GM18511 (cell line): ENCODE data around the gene NEMP2.
"Not testable (repeated sequence)": the region's sequence is repeated elsewhere in the genome, so short reads cannot be mapped to it uniquely, and the experiment has no call there.

ENCODE experiments used
- ATAC-seq: cut with Tn5 transposase; IDR thresholded peaks from one replicate; pipeline ENCODE4 v1.9.1; 2021; ENCODE audit warnings: mild to moderate bottlenecking, moderate library complexity; ENCODE audit not compliant: unreplicated experiment

Gene NEMP2

DNA sequence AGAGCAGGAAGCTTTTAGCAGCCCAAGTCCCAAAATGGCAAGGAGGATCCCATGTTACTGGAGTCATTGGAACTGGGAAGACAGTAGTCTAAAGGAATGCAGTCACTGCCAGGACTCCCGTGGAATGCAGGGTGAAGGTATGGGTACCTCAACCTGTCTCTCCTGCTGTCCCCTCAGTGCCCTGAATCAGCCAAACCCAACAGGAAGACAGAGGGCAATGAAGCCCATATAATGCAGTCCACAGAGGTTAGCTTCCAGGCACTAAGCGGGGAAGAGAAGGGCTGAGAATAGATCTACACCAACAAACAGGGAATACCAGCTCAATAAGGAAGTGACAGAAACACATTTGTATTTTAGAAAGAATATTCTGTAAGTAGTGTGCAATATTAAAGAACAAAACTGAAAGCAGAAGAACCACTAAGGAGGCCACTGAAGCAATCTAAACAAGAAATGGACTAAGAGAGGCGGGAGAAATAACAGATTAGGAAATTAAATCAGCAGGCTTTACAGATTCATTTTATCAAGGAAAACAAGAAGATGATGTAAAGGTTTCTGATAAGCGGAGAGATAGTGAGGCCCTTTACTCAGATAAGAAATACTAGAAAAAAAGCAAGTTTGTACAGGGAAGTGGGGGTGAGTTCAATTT, 8.3 kb downstream of the NEMP2 start:
- ATAC-seq = no peak

- peak; percentile 45 for ATAC-seq
Measured at GRCh38 chr2:190524928-190525327, 9.6 kb downstream of the NEMP2 start.

- ATAC-seq = no peak
Measured at GRCh38 chr2:190519975-190520767, 14.4 kb downstream of the NEMP2 start.

- ATAC-seq = no peak
Measured at GRCh38 chr2:190517468-190517867, 17.1 kb downstream of the NEMP2 start.

DNA sequence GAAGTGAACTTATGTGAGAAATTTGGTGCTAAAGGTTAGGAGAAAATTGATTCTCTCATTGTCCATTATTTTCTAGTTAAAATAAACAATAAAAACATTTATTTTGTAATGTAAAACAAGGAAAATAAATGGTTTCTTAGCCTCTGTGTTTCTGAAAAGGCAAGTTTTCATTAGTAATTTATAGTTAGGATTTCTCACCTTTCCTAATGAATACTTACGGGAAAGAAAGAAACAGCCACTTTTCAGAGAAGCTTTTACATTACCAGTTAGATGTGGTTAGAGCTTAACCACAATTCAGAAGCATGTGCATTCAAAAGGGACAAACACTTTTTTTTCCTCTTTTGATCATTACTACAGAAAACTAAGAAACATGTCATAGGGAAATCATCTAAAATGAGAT, 18.8 kb downstream of the NEMP2 start:
- no peak for ATAC-seq

DNA sequence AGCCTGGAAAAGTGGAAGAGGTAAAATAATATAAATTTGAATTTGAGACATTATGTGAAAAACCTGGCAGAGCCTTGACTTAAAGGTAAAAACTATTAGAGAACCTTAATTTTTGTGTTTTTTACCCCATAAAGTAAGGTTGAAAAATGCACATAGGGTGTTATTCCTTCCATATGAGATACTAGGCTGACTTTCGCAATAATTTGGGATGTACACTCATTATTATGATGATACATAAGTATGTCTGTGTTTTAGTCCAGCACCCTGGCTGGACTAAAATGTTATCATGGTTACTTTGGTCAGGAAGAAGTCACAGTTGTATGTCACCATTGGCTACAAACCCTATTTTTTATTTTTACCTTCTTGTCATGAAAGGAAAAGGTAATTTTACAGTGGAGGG, 19.8 kb downstream of the NEMP2 start:
- no peak for ATAC-seq

DNA sequence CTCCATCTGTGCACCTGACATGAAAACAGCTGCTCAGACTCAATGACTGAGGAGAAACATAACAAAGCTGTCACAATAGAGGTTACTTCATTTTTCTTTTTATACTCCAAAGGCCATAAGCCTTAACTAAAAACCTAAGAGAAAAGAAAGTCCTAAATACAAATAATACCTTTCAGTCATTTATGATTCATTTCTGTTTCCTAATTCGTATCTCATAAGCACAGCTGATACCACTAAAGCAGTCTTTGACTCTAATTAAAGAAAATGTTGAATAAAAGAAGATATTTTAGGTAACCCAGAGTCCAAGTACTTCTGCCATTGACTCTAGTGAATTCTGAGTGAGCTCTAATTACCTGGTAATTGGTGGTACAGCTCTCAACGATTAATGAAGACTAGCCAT, 20.6 kb downstream of the NEMP2 start:
- no peak for ATAC-seq

- ATAC-seq = no peak
Measured at GRCh38 chr2:190512539-190513095, 21.9 kb downstream of the NEMP2 start.

DNA sequence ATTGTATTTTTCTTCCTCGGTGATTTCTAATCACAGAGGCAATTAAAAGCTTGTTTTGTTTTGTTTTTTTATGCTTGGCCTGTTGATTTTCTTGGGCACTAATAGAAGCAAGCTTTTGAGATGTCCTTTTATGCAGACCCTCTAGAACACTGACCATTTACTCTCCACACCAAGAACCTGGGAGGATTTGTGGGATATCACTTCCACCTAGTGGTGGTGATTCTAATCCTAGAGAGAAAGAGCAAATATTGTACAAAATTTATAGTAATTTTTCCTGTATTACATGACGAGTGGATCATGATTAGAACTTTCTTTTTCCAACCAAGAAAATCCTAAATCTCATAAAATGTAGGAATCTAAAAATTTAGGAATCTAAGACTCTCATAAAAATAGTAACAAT, 23.4 kb downstream of the NEMP2 start:
- no peak for ATAC-seq

- not testable (repeated sequence) for ATAC-seq
Measured at GRCh38 chr2:190509895-190510294, 24.6 kb downstream of the NEMP2 start.

DNA sequence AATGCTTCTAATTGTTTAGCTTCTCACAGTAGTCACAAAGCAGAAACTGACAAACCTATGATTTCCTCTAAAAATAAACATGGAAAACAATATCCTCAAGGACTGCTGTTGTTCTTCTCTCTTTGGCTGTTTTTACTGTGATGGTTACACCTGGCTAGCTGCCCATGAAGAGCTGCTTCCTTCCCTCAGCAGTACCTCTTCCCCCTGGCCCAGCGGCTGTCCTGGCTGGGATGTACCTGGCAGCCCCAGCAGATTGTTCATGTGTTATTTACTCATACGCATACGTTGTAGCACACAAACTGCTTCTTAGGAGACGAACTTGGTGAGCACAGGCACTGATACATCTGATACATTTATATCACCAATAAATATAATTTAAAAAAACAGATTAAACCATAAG, 27.4 kb downstream of the NEMP2 start:
- no peak for ATAC-seq

DNA sequence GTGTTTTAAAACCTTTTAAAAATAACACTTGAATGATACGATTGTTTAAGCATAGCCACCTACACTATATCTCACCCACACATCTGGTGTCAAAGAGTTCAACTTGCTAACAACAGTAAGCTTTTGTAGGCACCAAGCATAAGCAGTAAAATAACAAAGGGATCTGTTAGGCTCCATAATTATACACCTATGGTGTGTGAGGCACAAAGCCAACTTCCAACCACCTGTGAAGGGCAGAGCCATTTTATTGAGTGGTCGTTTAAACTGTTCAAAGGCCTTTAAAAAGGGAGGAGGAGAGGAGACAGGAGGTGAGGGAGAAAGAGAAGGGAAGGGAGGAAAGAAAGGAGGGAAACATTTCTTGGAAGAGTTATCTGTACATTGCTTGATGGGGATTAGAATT, 27.9 kb downstream of the NEMP2 start:
- ATAC-seq = no peak

- no peak for ATAC-seq
Measured at GRCh38 chr2:190505696-190506095, 28.8 kb downstream of the NEMP2 start.

GRCh38 chr2:190504912-190505311, 29.6 kb downstream of the NEMP2 start:
- ATAC-seq = no peak

GRCh38 chr2:190503088-190503487, 31.4 kb downstream of the NEMP2 start:
- no peak for ATAC-seq

DNA sequence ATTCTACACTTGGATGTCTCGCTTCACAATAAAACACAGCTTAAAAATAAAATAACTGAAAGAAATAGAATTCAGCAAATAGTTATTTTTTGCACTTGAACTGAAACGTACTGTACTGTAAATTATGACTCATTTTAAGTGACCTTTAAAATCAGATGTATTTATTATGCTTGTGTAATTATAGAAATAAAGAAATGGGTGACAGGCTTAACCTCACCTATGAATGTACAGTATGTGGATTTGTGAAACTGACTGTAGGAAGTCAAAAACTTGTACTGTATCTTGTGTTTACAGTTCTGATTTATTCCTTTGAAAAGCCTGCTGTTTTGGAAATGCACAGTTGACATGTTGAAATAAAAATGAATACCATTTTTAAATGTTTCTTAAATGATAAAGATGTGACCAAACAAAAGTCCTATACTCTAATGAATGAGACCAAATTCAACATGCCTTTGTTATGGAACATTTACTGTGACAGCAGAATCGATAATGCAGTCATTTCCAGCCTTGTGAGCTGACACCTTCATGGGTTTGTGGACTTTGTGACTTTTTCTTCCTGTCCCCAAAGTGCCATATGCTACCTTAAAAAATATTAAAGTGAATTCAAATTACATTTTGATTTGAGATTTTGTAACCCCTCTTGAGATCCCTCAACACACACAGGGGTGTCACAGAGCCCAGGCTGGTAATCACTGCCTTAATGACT, 32.7 kb downstream of the NEMP2 start:
- no peak for ATAC-seq

DNA sequence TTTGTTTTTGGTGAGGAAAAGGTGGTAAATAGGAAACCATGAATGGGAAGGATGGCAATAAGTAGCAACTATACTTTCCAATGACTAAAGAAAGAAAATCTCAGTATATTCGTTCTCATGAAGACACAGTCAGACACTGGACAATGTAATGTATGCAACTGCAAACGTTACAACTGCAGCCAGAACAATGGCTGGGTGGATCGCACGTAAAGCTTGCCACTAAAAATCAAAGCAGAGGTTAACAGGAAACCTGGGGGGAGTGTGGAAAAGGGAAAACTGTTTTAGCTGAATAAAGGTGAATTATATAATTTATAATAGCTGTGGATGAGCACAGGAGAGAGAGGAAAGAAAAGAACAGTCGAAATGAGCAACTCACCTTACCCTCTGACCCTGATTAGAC, 33.3 kb downstream of the NEMP2 start:
- no peak for ATAC-seq

GRCh38 chr2:190500054-190500502, 34.4 kb downstream of the NEMP2 start:
- no peak for ATAC-seq

DNA sequence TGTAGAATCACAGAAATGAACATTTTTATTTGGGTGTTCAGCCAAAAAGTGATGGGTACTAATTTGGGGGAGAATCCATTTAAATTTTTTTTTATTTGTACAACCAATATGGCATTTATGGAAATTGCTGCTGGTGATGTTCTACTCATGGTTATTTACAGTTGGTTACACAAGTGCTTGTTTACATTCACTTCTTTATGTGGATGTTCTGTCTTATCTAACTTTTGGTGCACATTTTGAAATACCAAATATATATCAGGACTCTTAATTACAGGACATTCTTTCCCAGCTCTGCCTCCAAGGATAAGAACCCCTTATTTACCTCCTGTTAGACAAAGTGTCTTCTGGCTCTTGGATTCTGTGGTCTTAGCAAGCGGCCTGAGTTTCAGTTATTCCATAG, 35.2 kb downstream of the NEMP2 start:
- ATAC-seq = no peak

GRCh38 chr2:190497428-190497827, 37.1 kb downstream of the NEMP2 start:
- ATAC-seq = no peak

DNA sequence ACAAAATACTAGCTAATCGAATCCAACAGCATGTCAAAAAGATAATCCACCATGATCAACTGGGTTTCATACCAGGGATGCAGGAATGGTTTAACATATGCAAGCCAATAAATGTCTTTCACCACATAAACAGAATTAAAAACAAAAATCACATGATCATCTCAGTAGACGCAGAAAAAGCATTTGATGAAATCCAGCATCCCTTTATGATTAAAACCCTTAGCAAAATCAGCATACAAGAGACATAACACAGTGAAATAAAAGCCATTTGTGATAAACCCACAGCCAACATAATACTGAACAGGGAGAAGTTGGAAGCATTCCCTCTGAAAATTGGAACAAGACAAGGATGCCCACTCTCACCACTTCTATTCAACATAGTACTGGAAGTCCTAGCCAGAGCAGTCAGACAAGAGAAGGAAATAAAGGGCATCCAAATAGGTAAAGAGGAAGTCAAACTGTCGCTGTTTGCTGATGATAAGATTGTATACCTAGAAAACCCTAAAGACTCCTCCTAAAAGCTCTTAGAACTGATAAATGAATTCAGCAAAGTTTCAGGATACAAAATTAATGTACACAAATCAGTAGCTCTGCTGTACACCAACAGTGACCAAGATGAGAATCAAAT, 39.8 kb downstream of the NEMP2 start:
- ATAC-seq = not testable (repeated sequence)
